Right atrium auricular region (tissue), 2 donors: Measurements from ENCODE around the gene SEPTIN6. TPM values are rescaled to one million over a fixed set of nuclear protein-coding genes. Genes with fewer than 3 reads are reported as not detected.
A peak's percentile ranks its signal among the peaks of the same experiment; 100 is the strongest.

Source experiments
- DNase-seq: peaks from one replicate; pipeline ENCODE4 v3.0.0-alpha.2; 2019; ENCODE audit warnings: low spot score
- H3K27ac ChIP-seq, 2 donors: fragments of 200-600 bp; sonication (generic); 1 replicate in 1 of 2; 2 replicates in 1 of 2; pipeline ENCODE4 v1.5.1; 2016 to 2019
- H3K27me3 ChIP-seq, 2 donors: fragments of 200-600 bp; sonication (generic); one replicate each; pipeline versions ENCODE4 v1.5.1 to v1.6.0; 2017 to 2019
- H3K36me3 ChIP-seq: fragments of 200-600 bp; sonication (generic); one replicate; pipeline ENCODE4 v1.5.1; 2016
- H3K4me1 ChIP-seq, 2 donors: fragments of 200-600 bp; sonication (generic); one replicate each; pipeline versions ENCODE4 v1.5.1 to v1.6.0; 2017 to 2019
- H3K4me3 ChIP-seq, 2 donors: fragments of 200-600 bp; sonication (generic); 1 replicate in 1 of 2; 2 replicates in 1 of 2; pipeline ENCODE4 v1.5.1; 2017 to 2019; ENCODE audit warnings: mild to moderate bottlenecking in 1 of 2, moderate library complexity in 1 of 2
- H3K9me3 ChIP-seq, 2 donors: fragments of 200-600 bp; sonication (generic); one replicate each; pipeline ENCODE4 v1.5.1; 2019
- CTCF ChIP-seq, 2 donors: fragments of 200-600 bp; sonication (generic); IDR thresholded peaks; one replicate each; pipeline ENCODE4 v1.5.1; 2019; ENCODE audit warnings: antibody characterized with exemption in 2 of 2
- total RNA-seq, 2 donors: library from RNA; depleted of rRNA; stranded (reverse); fragments of >200 nt; gene quantifications; one replicate each; pipeline ENCODE4 v1.1.0, GENCODE V29; 2016

SEPTIN6 gene
- 10 to 100 TPM; 14.1 to 16.4 TPM for total RNA-seq

GRCh38 chrX:119693040-119693995 lies at the start of gene SEPTIN6:
Gene SEPTIN6, minus strand, starts transcription at chrX:119693168. Its CDS starts 63 bp downstream, at chrX:119693105.
- Histone ChIP-seq H3K36me3 (no peaks in the 10 kb centered on the region), H3K27me3 (no peaks in the 10 kb centered on the region), H3K4me1 (no peaks in the 10 kb centered on the region), H3K27ac (peak within 1 kb of the TSS; percentile 60 to 74), H3K9me3 (no peaks in the 10 kb centered on the region), H3K4me3 (peak within 1 kb of the TSS; percentile 59 to 66)
- no peak for DNase-seq
- no peak for TF ChIP-seq CTCF (IDR thresholded peaks at IDR 0.05)

- no peaks in the 10 kb centered on the region for H3K9me3 ChIP-seq
- TF ChIP-seq CTCF (IDR thresholded peaks at IDR 0.05), result no peak
- no peaks in the 10 kb centered on the region for H3K4me1 ChIP-seq
- H3K4me3 ChIP-seq, result no peak overlapping the region
- no peak for DNase-seq
- no peaks in the 10 kb centered on the region for H3K36me3 ChIP-seq
- H3K27me3 ChIP-seq, result no peaks in the 10 kb centered on the region
- no peak overlapping the region for H3K27ac ChIP-seq
Measured at GRCh38 chrX:119738742-119739141, 45.8 kb upstream of the SEPTIN6 start.

DNA sequence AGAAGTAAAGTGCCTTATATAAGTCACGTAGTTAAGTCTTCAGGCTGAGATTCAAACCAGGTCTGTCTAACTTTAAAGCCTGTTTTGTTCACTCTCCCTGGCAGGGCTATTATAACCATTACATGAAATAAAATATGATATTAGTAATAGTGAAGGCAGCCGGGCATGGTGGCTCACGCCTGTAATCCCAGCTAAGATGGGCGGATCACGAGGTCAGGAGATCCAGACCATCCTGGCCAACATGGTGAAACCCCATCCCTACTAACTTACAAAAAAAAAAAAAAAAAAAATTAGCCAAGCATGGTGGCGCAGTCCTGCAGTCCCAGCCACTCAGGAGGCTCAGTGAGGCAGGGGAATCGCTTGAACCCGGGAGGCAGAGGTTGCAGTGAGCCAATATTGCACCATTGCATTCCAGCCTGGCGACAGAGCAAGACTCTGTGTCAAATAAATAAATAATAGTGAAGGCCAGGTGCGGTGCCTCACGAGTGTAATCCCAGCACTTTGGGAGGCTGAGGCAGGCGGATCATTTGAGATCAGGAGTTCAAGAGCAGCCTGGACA lies 43.3 kb upstream of the SEPTIN6 start:
- Histone ChIP-seq H3K36me3 (no peaks in the 10 kb centered on the region), H3K27me3 (no peaks in the 10 kb centered on the region), H3K27ac (no peak overlapping the region), H3K9me3 (no peaks in the 10 kb centered on the region), H3K4me3 (no peak overlapping the region), H3K4me1 (no peaks in the 10 kb centered on the region)
- no peak for TF ChIP-seq CTCF (IDR thresholded peaks at IDR 0.05)
- no peak for DNase-seq

GRCh38 chrX:119735467-119735866 lies 42.5 kb upstream of the SEPTIN6 start:
- no peak for TF ChIP-seq CTCF (IDR thresholded peaks at IDR 0.05)
- Histone ChIP-seq H3K9me3 (no peaks in the 10 kb centered on the region), H3K27ac (no peak overlapping the region), H3K4me1 (no peaks in the 10 kb centered on the region), H3K27me3 (no peaks in the 10 kb centered on the region), H3K4me3 (no peak overlapping the region), H3K36me3 (no peaks in the 10 kb centered on the region)
- DNase-seq, result no peak

DNA sequence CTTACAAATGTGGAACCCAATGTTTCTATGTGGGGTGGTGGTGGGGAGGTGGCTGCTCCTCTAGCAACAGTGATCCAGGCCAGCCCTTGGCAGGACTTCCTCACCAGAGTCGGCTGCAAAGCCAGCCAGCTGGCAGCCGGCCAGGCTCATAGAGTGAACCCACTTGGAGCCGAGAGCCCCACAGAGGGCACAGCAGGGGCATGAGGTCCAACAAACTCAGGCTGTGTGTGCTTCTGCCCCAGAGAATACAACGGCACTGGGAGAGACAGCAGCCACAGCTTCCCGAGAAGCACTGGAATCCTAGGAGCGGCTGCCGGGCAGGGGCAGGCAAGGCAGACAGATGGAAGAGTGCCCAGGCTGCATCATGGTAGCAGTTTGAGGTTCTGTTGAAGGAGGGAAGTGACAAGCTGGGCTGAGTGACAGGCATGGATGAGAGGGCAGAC lies 42.0 kb upstream of the SEPTIN6 start:
- H3K4me1 ChIP-seq, result no peaks in the 10 kb centered on the region
- H3K36me3 ChIP-seq, result no peaks in the 10 kb centered on the region
- H3K9me3 ChIP-seq, result no peaks in the 10 kb centered on the region
- peak overlapping the region in 1 of 2 donors; percentile 16 for H3K27ac ChIP-seq
- no peaks in the 10 kb centered on the region for H3K27me3 ChIP-seq
- no peak for TF ChIP-seq CTCF (IDR thresholded peaks at IDR 0.05)
- peak; percentile 61 for DNase-seq
- H3K4me3 ChIP-seq, result no peak overlapping the region
